SKM-1 (cell line): Measurements from ENCODE around the gene KYAT1.
A peak's percentile ranks its signal among the peaks of the same experiment; 100 is the strongest.
"Not testable (repeated sequence)": the region's sequence is repeated elsewhere in the genome, so short reads cannot be mapped to it uniquely, and the experiment has no call there.

Experiments
- DNase-seq: peaks from one replicate; lab custom pipeline; 2025; ENCODE audit not compliant: unreplicated experiment; lab: John Stamatoyannopoulos, UW

KYAT1 gene

DNA sequence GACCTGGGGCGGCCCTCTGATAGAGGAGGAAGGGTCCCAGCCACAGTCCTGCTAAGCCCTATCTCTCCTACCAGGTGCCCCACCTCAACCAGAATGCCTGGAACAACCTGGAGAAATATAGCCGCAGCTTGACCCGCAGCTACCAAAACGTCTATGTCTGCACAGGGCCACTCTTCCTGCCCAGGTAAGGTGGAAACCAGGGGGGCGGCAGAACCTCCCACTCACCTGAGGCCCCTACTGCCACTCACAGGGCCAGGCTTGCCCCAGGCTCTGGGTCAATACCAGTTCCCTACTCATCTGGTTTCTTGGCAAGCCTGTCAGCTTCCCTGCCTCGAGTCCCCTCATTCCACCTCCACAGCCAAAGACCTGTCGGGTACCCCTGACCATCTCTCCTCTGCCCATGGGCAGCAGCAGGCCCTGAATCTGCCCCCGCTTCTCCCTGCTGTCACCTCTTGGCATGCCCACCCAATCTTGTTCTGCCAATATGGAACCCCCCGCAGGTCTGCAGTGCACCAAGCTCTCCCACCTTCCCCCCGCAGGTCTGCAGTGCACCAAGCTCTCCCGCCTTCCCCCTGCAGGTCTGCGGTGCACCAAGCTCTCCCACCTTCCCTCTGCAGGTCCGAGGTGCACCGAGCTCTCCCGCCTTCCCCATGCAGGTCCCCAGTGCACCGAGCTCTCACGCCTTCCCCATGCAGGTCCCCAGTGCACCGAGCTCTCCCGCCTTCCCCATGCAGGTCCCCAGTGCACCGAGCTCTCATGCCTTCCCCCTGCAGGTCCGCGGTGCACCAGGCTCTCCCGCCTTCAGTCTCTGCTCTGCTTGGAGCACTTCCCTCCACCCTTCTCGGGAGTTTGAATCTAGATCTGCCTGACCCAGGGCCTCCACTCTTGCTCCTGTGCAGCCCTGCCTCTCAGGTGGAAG is 60.8 kb downstream of the KYAT1 start:
- DNase-seq: no peak

DNA sequence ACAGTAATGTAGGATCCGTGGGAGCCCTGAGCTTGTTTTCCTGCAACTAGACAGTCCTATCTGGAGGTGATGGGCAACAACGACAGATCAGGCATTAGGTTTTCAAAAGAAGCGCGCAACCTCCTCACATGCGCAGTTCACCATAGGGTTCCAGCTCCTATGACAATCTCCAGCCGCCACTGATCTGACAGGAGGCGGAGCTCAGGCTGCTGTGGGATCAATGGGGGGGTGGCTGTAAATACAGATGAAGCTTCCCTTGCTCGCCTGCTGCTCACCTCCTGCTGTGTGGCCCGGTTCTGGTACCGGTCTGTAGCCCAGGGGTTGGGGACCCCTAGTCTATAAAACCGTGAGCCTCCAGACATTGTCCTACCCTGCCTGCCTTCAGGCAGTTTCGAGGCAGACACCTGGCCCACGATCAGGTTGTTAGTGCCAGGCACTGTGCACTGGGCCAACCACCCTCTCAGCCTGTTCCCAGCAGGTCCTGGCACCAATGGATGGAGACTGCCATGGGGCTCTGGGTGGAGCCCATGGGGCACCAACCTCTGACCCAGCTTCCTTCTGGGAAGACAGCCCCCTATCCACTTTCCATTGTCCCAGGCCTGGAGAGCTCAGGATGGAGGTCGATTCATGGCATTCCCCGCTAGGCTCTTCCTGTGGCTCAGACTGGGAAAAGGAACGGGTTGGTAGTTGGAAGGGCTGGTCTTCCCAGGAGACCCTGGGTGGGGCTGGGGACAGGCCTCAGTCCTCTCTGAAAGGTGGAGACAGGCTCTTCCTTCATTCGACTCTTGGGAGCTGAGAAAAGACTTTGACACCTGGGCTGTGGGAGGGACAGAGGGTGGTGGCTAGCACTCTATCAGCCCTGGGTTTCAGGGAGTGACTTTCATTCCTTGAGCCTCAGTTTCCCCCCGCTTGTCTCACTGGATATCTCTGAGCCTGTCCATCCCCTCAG is 61.8 kb downstream of the KYAT1 start:
- DNase-seq: no peak

DNA sequence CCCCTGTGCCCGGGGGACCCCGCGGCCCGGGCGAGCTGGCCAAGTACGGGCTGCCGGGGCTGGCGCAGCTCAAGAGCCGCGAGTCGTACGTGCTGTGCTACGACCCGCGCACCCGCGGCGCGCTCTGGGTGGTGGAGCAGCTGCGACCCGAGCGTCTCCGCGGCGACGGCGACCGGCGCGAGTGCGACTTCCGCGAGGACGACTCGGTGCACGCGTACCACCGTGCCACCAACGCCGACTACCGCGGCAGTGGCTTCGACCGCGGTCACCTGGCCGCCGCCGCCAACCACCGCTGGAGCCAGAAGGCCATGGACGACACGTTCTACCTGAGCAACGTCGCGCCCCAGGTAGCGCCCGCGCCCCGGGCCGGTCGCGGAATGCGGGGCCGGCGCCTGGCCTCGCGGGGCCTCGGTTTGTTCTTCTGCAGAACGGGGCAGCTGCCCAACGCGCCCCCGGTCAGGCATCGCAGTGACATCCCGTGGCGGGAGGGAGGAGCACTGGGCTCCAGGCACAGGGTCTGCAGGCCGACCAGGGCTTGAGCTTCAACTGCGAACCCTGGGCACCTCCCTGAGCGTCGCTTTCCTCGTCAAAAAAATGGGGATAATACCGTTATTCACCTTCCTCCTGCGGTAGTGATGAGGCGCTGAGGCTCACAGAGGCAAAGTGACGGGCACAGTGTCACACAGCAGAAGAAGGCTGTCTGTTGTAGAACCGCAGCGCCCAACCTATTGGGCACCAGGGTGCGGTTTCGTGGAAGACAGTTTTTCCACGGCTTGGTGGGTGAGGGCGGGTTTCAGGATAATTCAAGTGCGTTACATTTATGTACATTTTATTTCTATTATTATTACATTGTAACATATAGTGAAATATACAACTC is 62.7 kb downstream of the KYAT1 start:
- DNase-seq: no peak

- peak; percentile 85 for DNase-seq
Observed at GRCh38 chr9:128818099-128818838, 63.5 kb downstream of the KYAT1 start, which contains the start of gene ENDOG. Gene ENDOG, plus strand, starts transcription at chr9:128818500. Its CDS starts 185 bp downstream, at chr9:128818685.

DNA sequence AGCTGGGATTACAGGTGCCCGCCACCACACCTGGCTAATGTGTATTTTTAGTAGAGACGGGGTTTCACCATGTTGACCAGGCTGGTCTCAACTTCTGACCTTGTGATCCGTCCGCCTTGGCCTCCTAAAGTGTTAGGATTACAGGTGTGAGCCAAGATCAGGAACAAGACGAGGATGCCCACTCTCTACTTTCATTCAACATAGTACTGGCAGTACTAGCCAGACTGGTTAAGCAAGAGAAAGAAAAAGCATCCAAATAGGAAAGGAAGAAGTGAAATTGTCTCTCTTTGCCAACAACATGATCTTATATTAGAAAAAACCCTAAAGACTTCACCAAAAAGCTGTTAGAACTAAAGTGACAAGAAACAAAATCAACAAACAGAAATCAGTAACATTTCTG is 70.9 kb downstream of the KYAT1 start:
- DNase-seq: no peak

GRCh38 chr9:128809831-128810230 is 71.9 kb downstream of the KYAT1 start:
- no peak for DNase-seq

DNA sequence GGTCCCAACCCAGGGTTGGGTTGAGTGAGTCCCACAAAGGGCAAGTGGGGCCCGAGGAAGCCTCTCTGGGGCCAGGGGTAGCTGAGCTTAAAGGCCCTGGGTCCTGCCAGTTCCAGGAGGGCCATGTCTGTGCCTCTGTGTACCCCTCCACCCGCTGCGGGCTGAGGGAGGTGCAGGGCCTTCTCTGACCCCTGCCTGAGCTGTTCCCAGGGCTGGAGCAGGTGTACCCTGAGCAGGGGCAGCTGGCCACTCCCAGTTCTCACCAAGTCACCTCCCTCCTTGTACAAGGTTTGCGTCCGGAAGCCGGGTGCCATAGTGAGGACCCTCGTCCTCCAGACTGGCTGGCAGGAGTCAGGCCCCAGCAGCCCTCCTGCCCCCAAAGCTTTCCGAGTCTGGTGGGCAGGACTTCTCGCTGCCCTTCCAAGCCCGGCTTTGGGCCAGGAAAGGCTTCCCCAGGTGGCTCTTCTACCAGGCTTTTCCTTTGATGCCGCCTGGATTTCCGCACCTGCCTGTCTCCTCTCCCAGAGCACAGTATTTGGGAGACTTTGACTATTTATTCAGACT is 72.6 kb downstream of the KYAT1 start:
- DNase-seq: no peak

DNA sequence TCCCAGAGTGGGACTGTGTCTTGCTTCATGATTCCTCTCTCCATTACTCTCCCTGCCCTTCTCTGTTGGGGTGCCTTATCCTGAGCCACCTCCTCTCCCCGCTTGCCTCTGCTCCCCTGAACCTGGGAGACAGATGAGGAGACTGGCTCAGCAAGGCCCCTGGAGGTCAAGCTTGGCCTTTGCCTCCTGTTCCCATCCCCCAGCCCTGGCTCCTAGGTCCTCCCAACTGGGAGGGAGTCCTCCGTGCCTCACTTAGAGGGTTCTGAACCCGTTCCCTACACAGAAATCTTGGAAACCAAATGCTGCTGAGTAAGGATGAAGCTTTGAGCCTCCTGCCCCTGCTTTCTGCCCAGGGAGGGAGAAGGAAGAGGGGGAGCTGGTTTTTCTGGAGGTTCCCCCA is 73.2 kb downstream of the KYAT1 start:
- no peak for DNase-seq

DNA sequence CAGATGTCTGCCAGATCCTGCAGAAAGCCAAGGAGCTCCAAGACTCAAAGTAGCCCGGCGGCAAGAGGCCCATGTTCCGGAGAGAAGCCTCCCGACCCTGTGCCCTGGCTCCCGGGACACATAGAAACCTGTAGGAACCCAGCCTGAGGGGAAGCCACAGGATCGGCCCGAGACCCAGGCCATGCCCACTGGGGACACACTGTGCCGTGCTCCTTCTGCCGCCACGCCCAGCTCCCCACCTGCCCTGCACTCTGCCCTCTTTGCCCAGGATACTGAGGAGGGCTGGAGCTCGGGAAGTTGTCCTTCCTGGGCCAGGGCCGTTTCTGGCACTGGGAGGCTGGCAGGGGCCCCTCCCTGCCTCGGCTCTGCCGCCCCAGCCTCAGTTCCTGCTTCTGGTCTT is 73.9 kb downstream of the KYAT1 start:
- no peak for DNase-seq

GRCh38 chr9:128805661-128806060 is 76.1 kb downstream of the KYAT1 start:
- no peak for DNase-seq

DNA sequence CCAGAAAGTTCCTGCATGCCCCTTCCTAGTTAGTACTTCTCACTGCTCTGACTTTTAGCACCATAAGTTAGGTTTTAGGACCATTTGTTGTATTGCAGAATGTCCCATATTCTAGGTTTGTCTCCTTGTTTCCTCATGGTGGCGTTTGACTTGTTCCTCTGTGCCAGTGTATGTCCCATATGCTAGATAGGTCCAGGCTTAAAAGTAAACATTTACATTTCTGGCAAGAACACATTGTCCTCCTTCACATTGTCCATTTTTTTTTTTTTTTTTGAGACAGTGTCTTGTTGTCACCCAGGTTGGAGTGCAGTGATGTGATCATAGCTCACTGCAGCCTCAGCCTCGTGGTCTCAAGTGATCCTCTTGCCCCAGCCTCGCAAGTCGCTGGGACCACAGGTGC is 79.3 kb downstream of the KYAT1 start:
- DNase-seq: no peak

- no peak for DNase-seq
Observed at GRCh38 chr9:128800061-128800460, 81.7 kb downstream of the KYAT1 start.

- DNase-seq: no peak
Observed at GRCh38 chr9:128798896-128799295, 82.9 kb downstream of the KYAT1 start.

DNA sequence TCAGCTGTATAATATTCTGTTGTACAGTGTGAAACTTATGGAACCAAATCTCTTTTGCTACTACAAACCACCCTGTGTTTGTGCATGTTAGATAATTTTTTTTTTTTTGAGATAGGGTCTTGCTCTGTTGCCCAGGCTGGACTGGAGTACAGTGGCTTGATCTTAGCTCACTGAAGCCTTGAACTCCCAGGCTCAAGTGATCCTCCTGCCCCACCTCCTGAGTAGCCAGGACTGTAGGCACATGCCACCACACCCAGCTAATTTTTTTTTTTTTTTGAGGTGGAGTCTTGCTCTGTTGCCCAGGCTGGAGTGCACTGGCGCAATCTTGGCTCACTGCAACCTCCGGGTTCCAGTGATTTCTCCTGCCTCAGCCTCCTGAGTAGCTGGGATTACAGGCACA is 86.8 kb downstream of the KYAT1 start:
- not testable (repeated sequence) for DNase-seq

DNA sequence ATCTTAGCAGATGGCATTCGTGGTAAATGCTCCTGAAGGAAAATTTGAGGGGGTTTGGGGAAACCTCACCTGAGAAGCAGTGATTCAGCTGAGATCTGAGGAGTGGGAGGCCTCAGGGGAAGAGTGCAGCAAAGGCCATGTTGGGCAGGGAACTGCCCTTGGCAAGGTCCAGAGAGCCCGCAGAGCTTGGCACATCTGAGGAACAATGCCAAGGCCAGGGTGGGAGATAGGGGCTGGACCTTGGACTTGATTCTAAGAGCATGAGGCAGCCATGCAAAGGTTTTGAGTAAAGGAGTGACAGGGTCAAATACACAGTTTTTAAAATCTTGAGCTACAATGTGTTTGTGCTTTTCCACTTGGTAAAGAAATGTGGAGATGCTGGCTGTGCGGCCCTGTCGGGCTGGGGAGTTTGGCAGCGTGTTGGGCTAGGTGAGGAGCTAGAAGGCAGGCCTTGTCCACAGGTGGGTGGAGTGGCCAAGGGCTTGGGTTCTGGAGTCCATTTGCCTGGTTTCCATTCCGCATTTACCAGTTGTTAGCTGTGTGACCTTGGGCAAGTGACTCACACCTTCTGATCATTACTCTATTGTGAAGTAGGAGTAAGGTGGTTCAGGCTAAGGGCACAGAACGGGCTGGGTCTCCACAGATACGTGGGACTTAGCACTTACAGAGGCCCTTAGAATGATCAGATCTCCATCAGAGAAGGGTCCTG is 88.6 kb downstream of the KYAT1 start:
- DNase-seq: no peak

- DNase-seq: no peak
Observed at GRCh38 chr9:128792134-128792533, 89.6 kb downstream of the KYAT1 start.

GRCh38 chr9:128790536-128790935 is 91.2 kb downstream of the KYAT1 start:
- DNase-seq: no peak

- DNase-seq: no peak
Observed at GRCh38 chr9:128788445-128788844, 93.3 kb downstream of the KYAT1 start.

GRCh38 chr9:128787659-128788058 is 94.1 kb downstream of the KYAT1 start:
- DNase-seq: no peak
